CD4-positive, alpha-beta T cell treated with Interleukin-1 beta for 1 hour (primary cell): ENCODE measurements around the gene PRKD1.
"Not testable (repeated sequence)": the region's sequence is repeated elsewhere in the genome, so short reads cannot be mapped to it uniquely, and the experiment has no call there.

Source experiments
- DNase-seq, 2 donors: peaks; one replicate each; pipeline ENCODE4 v3.0.0-alpha.2; 2020 to 2022

PRKD1 gene

GRCh38 chr14:29789475-29789874 lies 138.2 kb downstream of the PRKD1 start:
- DNase-seq = no peak

GRCh38 chr14:29788093-29788492 lies 139.6 kb downstream of the PRKD1 start:
- no peak for DNase-seq

- DNase-seq = no peak
These were observed 144.1 kb downstream of the PRKD1 start for GRCh38 chr14:29783556-29783955.

- DNase-seq = no peak
These were observed 145.6 kb downstream of the PRKD1 start for GRCh38 chr14:29782041-29782440.

GRCh38 chr14:29777142-29777541 lies 150.5 kb downstream of the PRKD1 start:
- not testable (repeated sequence) for DNase-seq

GRCh38 chr14:29773990-29774389 lies 153.7 kb downstream of the PRKD1 start:
- DNase-seq = no peak

GRCh38 chr14:29763342-29763858 lies 164.2 kb downstream of the PRKD1 start:
- no peak for DNase-seq

GRCh38 chr14:29759521-29760340 lies 167.9 kb downstream of the PRKD1 start:
- DNase-seq = no peak

- DNase-seq = no peak
These were observed 169.9 kb downstream of the PRKD1 start for GRCh38 chr14:29757711-29758233.

GRCh38 chr14:29757188-29757680 lies 170.4 kb downstream of the PRKD1 start:
- no peak for DNase-seq

- DNase-seq = no peak
These were observed 171.6 kb downstream of the PRKD1 start for GRCh38 chr14:29756019-29756385.

GRCh38 chr14:29755311-29756018 lies 172.2 kb downstream of the PRKD1 start:
- no peak for DNase-seq

- DNase-seq = no peak
These were observed 173.5 kb downstream of the PRKD1 start for GRCh38 chr14:29754134-29754533.

GRCh38 chr14:29752221-29752923 lies 175.3 kb downstream of the PRKD1 start:
- no peak for DNase-seq

GRCh38 chr14:29749829-29750228 lies 177.8 kb downstream of the PRKD1 start:
- DNase-seq = no peak

GRCh38 chr14:29749327-29749726 lies 178.3 kb downstream of the PRKD1 start:
- DNase-seq = no peak

- DNase-seq = no peak
These were observed 181.8 kb downstream of the PRKD1 start for GRCh38 chr14:29745863-29746262.

- DNase-seq = no peak
These were observed 184.1 kb downstream of the PRKD1 start for GRCh38 chr14:29743531-29743930.

GRCh38 chr14:29741909-29742401 lies 185.7 kb downstream of the PRKD1 start:
- no peak for DNase-seq

GRCh38 chr14:29740491-29740890 lies 187.2 kb downstream of the PRKD1 start:
- no peak for DNase-seq

GRCh38 chr14:29738950-29739349 lies 188.7 kb downstream of the PRKD1 start:
- no peak for DNase-seq

- DNase-seq = no peak
These were observed 189.6 kb downstream of the PRKD1 start for GRCh38 chr14:29738056-29738455.

GRCh38 chr14:29735459-29735858 lies 192.2 kb downstream of the PRKD1 start:
- no peak for DNase-seq
